ENCODE data around the gene GSN. TPM values are rescaled to one million over a fixed set of nuclear protein-coding genes. Genes with fewer than 3 reads are reported as not detected.

Gene GSN
- total and polyA plus RNA-seq, 10 of the 15 experiments (the other 5 are each of a cell fraction or from before 2014, with no cell fraction given), result 0.66 to 9.2 (median 6.2) TPM

DNA sequence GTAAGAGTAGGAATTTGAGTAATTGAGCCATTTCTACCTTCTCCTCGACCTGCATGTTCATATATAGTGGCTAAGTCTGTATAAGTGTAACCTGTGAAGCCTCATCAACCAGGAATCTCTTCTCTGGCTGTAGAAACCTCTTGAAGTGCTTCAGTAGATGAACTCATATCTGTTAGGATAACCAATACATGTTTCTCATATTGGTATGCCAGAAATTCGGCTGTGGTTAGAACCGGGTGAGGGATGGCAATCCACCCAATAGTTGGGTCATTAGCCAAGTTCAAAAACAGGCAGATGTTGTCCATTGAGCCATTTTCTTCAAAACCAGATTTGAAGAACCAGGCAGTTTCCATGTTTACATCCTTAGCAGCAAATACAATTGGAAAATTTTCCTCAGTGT, 28.9 kb upstream of the GSN start (continued):
- no peak for TF ChIP-seq ZNF592 (IDR thresholded peaks at IDR 0.05)
- no peak for TF ChIP-seq ZBTB40 (IDR thresholded peaks at IDR 0.05; ENCODE audit: borderline replicate concordance)

DNA sequence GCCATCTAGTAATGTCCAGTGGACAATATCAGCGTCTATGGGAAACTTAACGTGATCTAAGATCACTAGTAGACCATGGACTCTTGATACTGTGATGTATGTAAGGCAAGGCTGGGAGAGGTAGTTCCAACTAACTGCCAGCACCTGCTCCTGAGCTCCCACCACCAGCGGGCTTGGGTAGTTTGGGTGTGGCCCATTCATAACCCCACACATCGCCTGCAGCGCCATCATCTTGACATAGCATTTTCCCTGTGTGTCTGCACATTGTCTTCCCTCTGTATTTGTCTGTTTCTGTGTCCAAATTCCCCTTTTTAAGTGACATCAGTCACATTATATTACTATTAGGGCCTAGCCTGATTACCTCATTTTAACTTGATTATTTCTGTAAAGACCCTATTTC, 28.1 kb upstream of the GSN start:
- CTCF ChIA-PET, result interaction anchor here (0.8 to 0.9 kb wide), 2 partner anchors 26 to 80 kb away, joined by 3 to 4 read pairs; no protein-coding TSS in a partner anchor
- no TSS peak for BruUV-seq (replicated peaks)

More for the DNA sequence above, 28.1 kb upstream of the GSN start:
- SMC1A ChIA-PET (ENCODE audit: uncharacterized antibody, unreplicated experiment), result no interaction called here
- no peaks in the 10 kb centered on the region for H3K27me3 ChIP-seq (replicated peaks in 1 of 2; ENCODE audit: control insufficient read depth in 2 of 2, insufficient read depth in 2 of 2, low read length in 1 of 2)
- H2AFZ ChIP-seq (ENCODE audit: control insufficient read depth, low read depth, low read length), result no peak overlapping the region
- RAD21 ChIA-PET (ENCODE audit: unreplicated experiment), result no interaction called here
- TF ChIP-seq CHD1 (IDR thresholded peaks at IDR 0.05; ENCODE audit: low read depth, low read length) (no peak), HCFC1 (IDR thresholded peaks at IDR 0.05; ENCODE audit: low read length) (no peak), NBN (IDR thresholded peaks at IDR 0.05) (no peak), KDM1A (IDR thresholded peaks at IDR 0.05; ENCODE audit: borderline replicate concordance) (no peak)
- no peaks in the 10 kb centered on the region for H3K36me3 ChIP-seq (ENCODE audit: control insufficient read depth in 2 of 2, insufficient read depth in 2 of 2, low read length in 1 of 2)
- H3K4me1 ChIP-seq (ENCODE audit: control insufficient read depth, insufficient read depth, low read length), result no peaks in the 10 kb centered on the region
- no peak overlapping the region for H3K4me2 ChIP-seq (ENCODE audit: control insufficient read depth, insufficient read depth)
- intact Hi-C loops (cut with micrococcal nuclease; ENCODE audit: unreplicated experiment) (no loop called here), in situ Hi-C loops (cut with MboI) (no loop called here)
- DNase-seq (ENCODE audit: low read depth, low spot score) (no peak), FAIRE-seq (no peak), ATAC-seq (no peak)
- POLR2A ChIA-PET, result no interaction called here
- no peaks in the 10 kb centered on the region; the same call in 1 of the 3 replicates for H3K9me3 ChIP-seq (replicated peaks; ENCODE audit: control insufficient read depth, insufficient read depth, low read length)
- no peak overlapping the region for H3K27ac ChIP-seq (ENCODE audit: control insufficient read depth, insufficient read depth)
- no peaks in the 10 kb centered on the region for H4K20me1 ChIP-seq (ENCODE audit: control insufficient read depth, insufficient read depth)
- H3K4me3 ChIP-seq, result no peak overlapping the region
- H3K9ac ChIP-seq (ENCODE audit: control insufficient read depth, insufficient read depth, low read length), result no peak overlapping the region
- H3K79me2 ChIP-seq (ENCODE audit: control insufficient read depth, insufficient read depth, low read length), result no peaks in the 10 kb centered on the region
- over 99% methylated on average over 5 of the region's 5 CpGs for WGBS (ENCODE audit: insufficient coverage, insufficient replicate concordance, low lambda C conversion rate, missing lambda C conversion rate)
